Measurements from ENCODE around the gene FBXO38. TPM values are rescaled to one million over a fixed set of nuclear protein-coding genes. Genes with fewer than 3 reads are reported as not detected.

Gene FBXO38
- total and polyA plus RNA-seq, 2 donors (not counting 1 experiment from before 2014, with no cell fraction given), result 14.4 to 97.0 TPM

DNA sequence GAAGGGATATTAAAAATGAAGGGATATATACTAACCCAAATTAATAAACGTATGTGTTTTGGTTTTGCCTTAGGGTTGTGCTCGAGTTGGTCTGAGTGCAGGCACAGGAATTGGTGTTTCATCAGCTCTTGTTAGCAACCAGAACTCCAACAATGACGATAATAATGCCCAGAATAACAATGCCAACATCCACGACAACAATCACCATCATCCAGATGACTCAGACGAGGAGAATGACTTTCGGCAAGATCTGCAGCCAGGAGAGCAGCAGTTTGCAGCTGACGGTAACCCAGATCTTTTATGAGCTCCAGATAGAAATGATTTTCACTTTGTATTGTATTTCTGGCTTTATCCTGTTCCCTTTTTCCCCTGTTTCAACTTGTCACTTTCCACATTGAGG is 33.2 kb downstream of the FBXO38 start:
- intact Hi-C loops (cut with micrococcal nuclease), result no loop called here
- ChIA-PET POLR2A (no interaction called here), CTCF (interaction anchor here (1.1 kb wide), 1 partner anchor 10 kb away, joined by 3 read pairs; no protein-coding TSS in a partner anchor)
- Mint-ChIP-seq H3K9me3 (ENCODE audit: insufficient read depth) (no peaks in the 10 kb centered on the region), H3K27me3 (no peaks in the 10 kb centered on the region), H3K27ac (no peak overlapping the region), H3K4me1 (no peaks in the 10 kb centered on the region), H3K4me3 (no peak overlapping the region)
- Histone ChIP-seq H3K27me3 (replicated peaks in 1 of 4; ENCODE audit: control extremely low read depth in 1 of 4, control insufficient read depth in 3 of 4, insufficient read depth in 4 of 4, low read length in 3 of 4) (no peaks in the 10 kb centered on the region), H3K79me2 (ENCODE audit: control insufficient read depth, insufficient read depth, low read length) (no peaks in the 10 kb centered on the region), H3K9ac (ENCODE audit: low read length) (no peak overlapping the region), H3K4me3 (ENCODE audit: control extremely low read depth in 1 of 5, extremely low read depth in 1 of 5, insufficient read depth in 1 of 5, low read depth in 2 of 5, low read length in 4 of 5) (no peak overlapping the region), H3K36me3 (replicated peaks in 1 of 2; ENCODE audit: control extremely low read depth in 1 of 2, control insufficient read depth in 1 of 2, extremely low read depth in 1 of 2, insufficient read depth in 2 of 2, low read length in 1 of 2) (peaks cover 39 to 80% of the 10 kb centered on the region in 2 experiments), H2AFZ (ENCODE audit: insufficient read depth, low read depth, low read length, poor library complexity, severe bottlenecking) (no peak overlapping the region), H3K4me2 (replicated peaks; ENCODE audit: low read depth, low read length, poor library complexity, severe bottlenecking) (no peak overlapping the region), H3K4me1 (ENCODE audit: control insufficient read depth in 2 of 2, insufficient read depth in 2 of 2, low read length in 2 of 2) (no peaks in the 10 kb centered on the region), H3K27ac (ENCODE audit: low read length in 2 of 2) (no peak overlapping the region), H3K9me3 (ENCODE audit: control extremely low read depth in 1 of 3, control insufficient read depth in 2 of 3, insufficient read depth in 1 of 3, low read length in 2 of 3) (no peaks in the 10 kb centered on the region), H4K20me1 (ENCODE audit: control insufficient read depth, insufficient read depth, low read length, poor library complexity, severe bottlenecking) (no peaks in the 10 kb centered on the region)
- TF ChIP-seq, protein P1, sequence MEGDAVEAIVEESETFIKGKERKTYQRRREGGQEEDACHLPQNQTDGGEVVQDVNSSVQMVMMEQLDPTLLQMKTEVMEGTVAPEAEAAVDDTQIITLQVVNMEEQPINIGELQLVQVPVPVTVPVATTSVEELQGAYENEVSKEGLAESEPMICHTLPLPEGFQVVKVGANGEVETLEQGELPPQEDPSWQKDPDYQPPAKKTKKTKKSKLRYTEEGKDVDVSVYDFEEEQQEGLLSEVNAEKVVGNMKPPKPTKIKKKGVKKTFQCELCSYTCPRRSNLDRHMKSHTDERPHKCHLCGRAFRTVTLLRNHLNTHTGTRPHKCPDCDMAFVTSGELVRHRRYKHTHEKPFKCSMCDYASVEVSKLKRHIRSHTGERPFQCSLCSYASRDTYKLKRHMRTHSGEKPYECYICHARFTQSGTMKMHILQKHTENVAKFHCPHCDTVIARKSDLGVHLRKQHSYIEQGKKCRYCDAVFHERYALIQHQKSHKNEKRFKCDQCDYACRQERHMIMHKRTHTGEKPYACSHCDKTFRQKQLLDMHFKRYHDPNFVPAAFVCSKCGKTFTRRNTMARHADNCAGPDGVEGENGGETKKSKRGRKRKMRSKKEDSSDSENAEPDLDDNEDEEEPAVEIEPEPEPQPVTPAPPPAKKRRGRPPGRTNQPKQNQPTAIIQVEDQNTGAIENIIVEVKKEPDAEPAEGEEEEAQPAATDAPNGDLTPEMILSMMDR (IDR thresholded peaks at IDR 0.05), result no peak
- no peak for TF ChIP-seq EZH2 (IDR thresholded peaks at IDR 0.05; ENCODE audit: borderline replicate concordance, insufficient read depth, low read depth, low read length, poor library complexity, severe bottlenecking)
- WGBS (ENCODE audit: insufficient coverage), result 90% methylated on average over 2 of the region's 7 CpGs
- no peak for DNase-seq
- no peak for ATAC-seq (ENCODE audit: low read depth)

DNA sequence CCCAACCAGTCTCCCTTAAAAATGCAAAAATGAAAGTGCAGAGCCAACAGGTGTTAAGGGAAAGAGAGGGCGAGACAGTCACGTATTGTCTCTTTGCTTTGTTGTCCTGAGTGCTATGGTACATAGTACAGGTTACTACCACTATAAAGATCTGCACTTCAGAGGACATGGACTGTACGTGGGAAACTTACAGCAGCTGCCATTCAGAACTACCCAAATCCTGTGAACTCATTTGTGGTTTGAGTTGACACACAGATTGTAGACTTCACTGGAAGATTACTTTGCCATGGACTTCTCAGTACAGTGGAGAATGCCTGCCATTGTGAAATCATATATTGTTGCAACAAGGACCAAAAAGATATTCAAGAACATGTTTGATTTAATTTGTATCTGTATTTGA is 34.8 kb downstream of the FBXO38 start:
- no peaks in the 10 kb centered on the region for H3K9me3 ChIP-seq (ENCODE audit: control extremely low read depth in 1 of 3, control insufficient read depth in 2 of 3, insufficient read depth in 1 of 3, low read length in 2 of 3)
- no peaks in the 10 kb centered on the region for H4K20me1 ChIP-seq (ENCODE audit: control insufficient read depth, insufficient read depth, low read length, poor library complexity, severe bottlenecking)
- H3K27me3 ChIP-seq (replicated peaks in 1 of 4; ENCODE audit: control extremely low read depth in 1 of 4, control insufficient read depth in 3 of 4, insufficient read depth in 4 of 4, low read length in 3 of 4), result no peaks in the 10 kb centered on the region
- no peaks in the 10 kb centered on the region for H3K4me1 ChIP-seq (ENCODE audit: control insufficient read depth in 2 of 2, insufficient read depth in 2 of 2, low read length in 2 of 2)
- no peak overlapping the region for H2AFZ ChIP-seq (ENCODE audit: insufficient read depth, low read depth, low read length, poor library complexity, severe bottlenecking)
- ATAC-seq (ENCODE audit: low read depth), result no peak
- H3K36me3 ChIP-seq (replicated peaks in 1 of 2; ENCODE audit: control extremely low read depth in 1 of 2, control insufficient read depth in 1 of 2, extremely low read depth in 1 of 2, insufficient read depth in 2 of 2, low read length in 1 of 2), result peaks cover 39 to 80% of the 10 kb centered on the region in 2 experiments
- Mint-ChIP-seq H3K27ac (no peak overlapping the region), H3K27me3 (no peaks in the 10 kb centered on the region), H3K4me1 (no peaks in the 10 kb centered on the region), H3K9me3 (ENCODE audit: insufficient read depth) (no peaks in the 10 kb centered on the region), H3K4me3 (no peak overlapping the region)
- ChIA-PET POLR2A (no interaction called here), CTCF (interaction anchor here (1.0 kb wide), 1 partner anchor 10 kb away, joined by 4 read pairs; no protein-coding TSS in a partner anchor)
- intact Hi-C loops (cut with micrococcal nuclease), result no loop called here
- no peaks in the 10 kb centered on the region for H3K79me2 ChIP-seq (ENCODE audit: control insufficient read depth, insufficient read depth, low read length)
- no CpG with 5 or more reads among the region's 3 CpGs for WGBS (ENCODE audit: insufficient coverage)
- no peak overlapping the region for H3K4me3 ChIP-seq (ENCODE audit: control extremely low read depth in 1 of 5, extremely low read depth in 1 of 5, insufficient read depth in 1 of 5, low read depth in 2 of 5, low read length in 4 of 5)
- H3K27ac ChIP-seq (ENCODE audit: low read length in 2 of 2), result no peak overlapping the region
- H3K9ac ChIP-seq (ENCODE audit: low read length), result no peak overlapping the region
- TF ChIP-seq, protein P1 (IDR thresholded peaks at IDR 0.05), result no peak
- TF ChIP-seq EZH2 (IDR thresholded peaks at IDR 0.05; ENCODE audit: borderline replicate concordance, insufficient read depth, low read depth, low read length, poor library complexity, severe bottlenecking), result no peak
- DNase-seq, result no peak
- H3K4me2 ChIP-seq (replicated peaks; ENCODE audit: low read depth, low read length, poor library complexity, severe bottlenecking), result no peak overlapping the region
